C4-2B (cell line): ENCODE results near the gene MRPL55.
"Not testable (repeated sequence)": the region's sequence is repeated elsewhere in the genome, so short reads cannot be mapped to it uniquely, and the experiment has no call there.

Source experiments
- H3K27ac ChIP-seq: fragments of 450-650 bp; 2 replicates; pipeline ENCODE4 v1.5.1; 2017
- ZFX ChIP-seq: fragments of 450-650 bp; IDR thresholded peaks from 2 replicates; pipeline ENCODE4 v1.6.1; 2017
- TF ChIP-seq, protein P1 (sequence below): fragments of 450-650 bp; conservative IDR thresholded peaks from 2 replicates; pipeline ENCODE4 v1.5.1; 2017; ENCODE audit warnings: mild to moderate bottlenecking

The MRPL55 gene

DNA sequence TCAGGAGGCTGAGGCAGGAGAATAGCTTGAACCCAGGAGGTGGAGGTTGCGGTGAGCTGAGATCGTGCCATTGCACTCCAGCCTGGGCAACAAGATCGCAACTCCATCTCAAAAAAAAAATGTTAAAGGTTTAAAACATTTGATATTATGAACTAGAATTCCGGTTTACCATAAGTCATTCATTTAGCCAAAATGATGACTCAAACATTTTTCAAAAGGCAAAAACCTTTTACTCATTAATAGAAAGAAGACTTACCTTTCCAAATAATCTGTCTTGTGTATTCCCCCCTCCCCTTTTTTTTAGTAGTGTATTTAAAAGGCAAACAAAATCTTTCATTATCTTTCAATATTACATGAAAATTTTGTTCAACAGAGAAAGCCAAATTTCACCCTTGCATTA, 8.2 kb upstream of the MRPL55 start:
- no peak overlapping the region for H3K27ac ChIP-seq
- TF ChIP-seq, protein P1, sequence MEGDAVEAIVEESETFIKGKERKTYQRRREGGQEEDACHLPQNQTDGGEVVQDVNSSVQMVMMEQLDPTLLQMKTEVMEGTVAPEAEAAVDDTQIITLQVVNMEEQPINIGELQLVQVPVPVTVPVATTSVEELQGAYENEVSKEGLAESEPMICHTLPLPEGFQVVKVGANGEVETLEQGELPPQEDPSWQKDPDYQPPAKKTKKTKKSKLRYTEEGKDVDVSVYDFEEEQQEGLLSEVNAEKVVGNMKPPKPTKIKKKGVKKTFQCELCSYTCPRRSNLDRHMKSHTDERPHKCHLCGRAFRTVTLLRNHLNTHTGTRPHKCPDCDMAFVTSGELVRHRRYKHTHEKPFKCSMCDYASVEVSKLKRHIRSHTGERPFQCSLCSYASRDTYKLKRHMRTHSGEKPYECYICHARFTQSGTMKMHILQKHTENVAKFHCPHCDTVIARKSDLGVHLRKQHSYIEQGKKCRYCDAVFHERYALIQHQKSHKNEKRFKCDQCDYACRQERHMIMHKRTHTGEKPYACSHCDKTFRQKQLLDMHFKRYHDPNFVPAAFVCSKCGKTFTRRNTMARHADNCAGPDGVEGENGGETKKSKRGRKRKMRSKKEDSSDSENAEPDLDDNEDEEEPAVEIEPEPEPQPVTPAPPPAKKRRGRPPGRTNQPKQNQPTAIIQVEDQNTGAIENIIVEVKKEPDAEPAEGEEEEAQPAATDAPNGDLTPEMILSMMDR: no peak
- no peak for TF ChIP-seq ZFX

DNA sequence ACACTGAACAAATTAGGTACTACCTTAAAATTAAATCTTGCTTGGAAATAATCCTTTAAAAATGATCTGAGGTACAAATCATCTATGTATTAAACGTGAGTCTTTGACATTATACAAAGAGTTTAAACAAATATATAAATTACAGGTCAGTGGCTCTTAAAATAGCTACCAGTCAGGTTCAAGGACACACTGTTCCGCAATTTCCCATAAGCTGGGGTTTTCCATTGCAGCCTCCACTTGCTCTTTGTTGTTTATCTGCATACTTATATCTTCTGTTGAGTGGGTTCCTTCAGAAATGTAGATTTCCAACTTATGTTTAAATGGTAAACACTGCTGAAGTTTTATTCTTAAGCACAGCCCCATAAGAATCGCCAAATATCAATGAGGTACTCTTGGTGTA, 5.7 kb upstream of the MRPL55 start:
- no peak overlapping the region for H3K27ac ChIP-seq
- TF ChIP-seq ZFX: no peak
- TF ChIP-seq, protein P1: no peak

DNA sequence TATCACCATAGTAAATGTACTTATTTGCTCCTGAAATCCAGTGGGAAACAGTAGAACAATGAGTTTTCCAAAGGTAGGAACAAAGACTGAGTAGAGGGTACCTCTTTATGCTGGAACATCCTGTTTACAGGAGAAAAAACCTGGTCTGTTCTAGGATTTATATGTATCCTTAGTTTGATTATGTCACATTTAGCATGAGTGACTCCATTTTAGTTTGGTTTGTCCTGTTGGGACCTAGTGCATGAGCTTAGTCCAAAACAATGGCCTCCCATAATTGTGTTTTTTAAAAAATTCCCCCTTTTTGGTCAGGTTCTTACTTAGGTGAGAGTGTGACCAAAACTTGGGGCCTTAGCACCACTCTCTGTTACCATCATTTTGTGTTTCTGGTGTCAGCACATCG, 3.5 kb upstream of the MRPL55 start:
- TF ChIP-seq, protein P1: no peak
- TF ChIP-seq ZFX: no peak

DNA sequence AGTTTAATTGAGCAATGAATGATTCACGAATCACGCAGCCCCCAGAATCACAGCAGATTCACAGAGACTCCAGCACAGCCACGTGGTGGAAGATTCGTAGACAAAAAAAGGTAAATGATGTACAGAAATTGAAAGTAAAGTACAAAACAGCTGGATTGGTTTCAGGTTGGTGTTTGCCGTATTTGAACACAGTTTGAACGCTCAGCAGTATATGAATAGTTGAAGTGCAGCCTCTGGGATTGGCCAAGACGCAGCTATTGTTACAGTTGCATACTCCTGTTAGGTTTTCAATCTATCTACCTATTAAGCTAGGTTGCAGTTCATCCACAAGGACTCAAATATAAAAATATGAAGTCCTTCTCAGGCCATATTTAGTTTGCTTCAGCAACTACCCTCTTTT, 3.1 kb upstream of the MRPL55 start:
- TF ChIP-seq, protein P1: no peak
- no peak for TF ChIP-seq ZFX
- no peak overlapping the region for H3K27ac ChIP-seq

More for the DNA sequence above, 3.5 kb upstream of the MRPL55 start:
- no peak overlapping the region for H3K27ac ChIP-seq

DNA sequence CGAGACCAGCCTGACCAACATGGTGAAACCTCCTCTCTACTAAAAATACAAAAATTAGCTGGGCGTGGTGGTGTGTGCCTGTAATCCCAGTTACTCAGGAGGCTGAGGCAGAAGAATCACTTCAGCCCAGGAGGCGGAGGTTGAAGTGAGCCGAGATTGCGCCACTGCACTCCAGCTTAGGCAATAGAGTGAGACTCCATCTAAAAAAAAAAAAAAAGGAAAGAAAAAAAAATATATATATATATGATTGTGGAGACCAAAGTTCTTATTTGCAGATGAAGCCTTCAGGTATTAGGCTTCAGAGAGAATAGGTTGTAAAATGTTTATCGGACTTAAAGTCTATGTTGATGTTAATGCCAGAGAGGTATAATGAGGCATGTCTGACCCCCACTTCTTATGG, 2.2 kb upstream of the MRPL55 start:
- not testable (repeated sequence) for H3K27ac ChIP-seq

DNA sequence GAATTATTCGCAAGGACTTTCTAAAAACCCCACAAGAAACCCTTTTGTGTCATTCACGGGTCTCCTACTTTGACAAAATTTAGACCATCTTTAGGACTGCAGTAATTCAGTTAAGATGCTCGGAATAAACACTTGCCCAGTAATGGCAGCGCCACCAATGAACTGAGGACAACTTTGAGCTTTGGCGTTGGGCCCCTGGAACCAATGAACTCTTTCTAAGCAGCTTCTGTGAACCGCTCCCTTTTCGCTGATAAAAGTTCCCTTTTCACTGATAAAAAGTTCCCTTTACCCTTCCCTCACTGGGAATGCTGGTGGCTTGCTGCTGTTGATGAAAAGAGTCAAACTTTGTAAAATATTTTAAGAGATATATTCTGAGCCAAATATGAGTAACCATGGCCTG, 1.5 kb upstream of the MRPL55 start:
- H3K27ac ChIP-seq: no peak overlapping the region
- TF ChIP-seq ZFX: no peak
- TF ChIP-seq, protein P1: no peak

DNA sequence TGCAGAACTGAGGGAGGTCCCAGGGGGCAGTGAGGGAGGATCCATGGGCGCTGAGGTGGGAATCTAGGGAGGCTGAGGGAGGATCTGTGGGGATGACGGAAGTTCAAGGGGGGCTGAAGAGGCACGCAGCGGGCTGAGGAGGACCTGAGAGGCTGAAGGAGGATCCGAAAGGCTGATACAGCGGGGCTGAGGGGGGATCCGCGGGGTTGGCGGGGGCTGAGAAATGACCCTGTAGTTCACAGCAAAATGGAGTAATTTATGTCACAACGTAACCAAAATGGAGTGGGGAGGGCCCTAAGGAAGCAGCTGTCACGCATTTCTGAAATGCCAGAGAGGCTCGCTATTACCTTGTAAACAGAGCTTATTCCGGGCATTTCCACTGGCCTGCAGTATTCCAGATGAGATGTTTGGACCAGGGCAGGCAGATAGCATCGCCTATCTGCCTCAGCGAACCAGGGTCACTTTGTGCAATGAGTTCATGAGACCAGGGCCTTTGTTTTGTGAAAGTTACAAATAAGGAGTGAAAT, 926 bp upstream of the MRPL55 start:
- peak overlapping the region; percentile 83 for H3K27ac ChIP-seq
- TF ChIP-seq, protein P1: no peak
- no peak for TF ChIP-seq ZFX

DNA sequence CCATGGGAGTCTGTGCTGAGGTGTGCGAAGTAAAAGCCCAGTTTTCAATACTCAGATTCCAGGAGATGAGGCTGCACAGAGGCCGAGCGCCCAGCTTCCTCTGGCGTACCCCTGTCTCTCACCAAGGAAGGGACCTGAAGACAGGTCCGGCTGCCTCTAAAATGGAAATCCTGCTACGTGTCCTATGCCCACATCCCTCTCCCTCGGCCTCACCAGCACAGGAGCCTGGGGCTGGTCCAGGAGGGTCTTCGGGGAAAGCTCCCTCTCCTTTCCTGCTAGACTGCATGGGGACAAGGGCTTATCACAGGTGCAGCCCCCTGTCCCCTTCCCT, 392 bp downstream of the MRPL55 start:
- peak overlapping the region; percentile 83 for H3K27ac ChIP-seq
- TF ChIP-seq, protein P1: no peak
- no peak for TF ChIP-seq ZFX
